ENCODE measurements around the gene CXCR4. TPM values are rescaled to one million over a fixed set of nuclear protein-coding genes. Genes with fewer than 3 reads are reported as not detected.

CXCR4 gene
- total and polyA plus RNA-seq, 12 donors, result 21.9 to 344 (median 78.6) TPM

- DNase-seq, result no peak
- no peak overlapping the region for H3K27ac ChIP-seq
- H3K4me3 ChIP-seq, result no peak overlapping the region
- no peaks in the 10 kb centered on the region for H3K36me3 ChIP-seq (replicated peaks in 1 of 2)
- H3K9me3 ChIP-seq (replicated peaks in 1 of 3), result no peaks in the 10 kb centered on the region
- peaks cover 8 to 27% of the 10 kb centered on the region in 2 donors for H3K4me1 ChIP-seq (replicated peaks in 1 of 2)
- H3K27me3 ChIP-seq, result no peaks in the 10 kb centered on the region
- TF ChIP-seq CTCF (IDR thresholded peaks at IDR 0.05), result no peak
- intact Hi-C loops (cut with DNase I), result no loop called here
- WGBS, 4 donors, result 74 to 84% (median 80%) methylated on average over 2 of the region's 2 CpGs
Measured at GRCh38 chr2:136134126-136134525, 16.2 kb upstream of the CXCR4 start.

DNA sequence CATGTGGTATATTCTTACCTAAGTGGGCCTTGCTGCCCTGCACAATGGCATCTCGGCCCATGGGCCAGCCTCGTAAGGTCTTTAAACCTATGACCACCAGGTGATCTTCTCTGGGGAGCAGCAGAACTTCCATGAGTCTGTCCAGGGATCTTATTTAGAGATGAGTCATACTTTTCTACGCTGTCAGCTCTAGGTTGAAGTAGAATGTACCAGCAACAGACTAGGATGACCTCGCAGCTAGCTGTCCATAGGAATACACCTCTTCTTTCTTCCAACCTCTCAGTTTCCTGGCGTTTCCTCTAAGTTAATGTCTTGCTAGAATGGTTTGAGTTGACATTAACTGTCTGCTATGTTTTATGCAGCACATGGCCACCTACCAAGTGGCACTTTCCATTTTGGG lies 15.6 kb upstream of the CXCR4 start:
- Histone ChIP-seq H3K27me3 (no peaks in the 10 kb centered on the region), H3K36me3 (replicated peaks in 1 of 2) (no peaks in the 10 kb centered on the region), H3K4me3 (no peak overlapping the region), H3K4me1 (replicated peaks in 1 of 2) (peaks cover 8 to 26% of the 10 kb centered on the region in 2 donors), H3K27ac (peak overlapping the region in 1 of 5 donors; percentile 0), H3K9me3 (replicated peaks in 1 of 3) (no peaks in the 10 kb centered on the region)
- DNase-seq, result no peak
- 90 to 95% (median 93%) methylated on average over 3 to 5 of the region's 5 CpGs for WGBS, 4 donors
- no peak for TF ChIP-seq CTCF (IDR thresholded peaks at IDR 0.05)
- no peak for TF ChIP-seq POLR2A (IDR thresholded peaks at IDR 0.05)
- intact Hi-C loops (cut with DNase I), result no loop called here

DNA sequence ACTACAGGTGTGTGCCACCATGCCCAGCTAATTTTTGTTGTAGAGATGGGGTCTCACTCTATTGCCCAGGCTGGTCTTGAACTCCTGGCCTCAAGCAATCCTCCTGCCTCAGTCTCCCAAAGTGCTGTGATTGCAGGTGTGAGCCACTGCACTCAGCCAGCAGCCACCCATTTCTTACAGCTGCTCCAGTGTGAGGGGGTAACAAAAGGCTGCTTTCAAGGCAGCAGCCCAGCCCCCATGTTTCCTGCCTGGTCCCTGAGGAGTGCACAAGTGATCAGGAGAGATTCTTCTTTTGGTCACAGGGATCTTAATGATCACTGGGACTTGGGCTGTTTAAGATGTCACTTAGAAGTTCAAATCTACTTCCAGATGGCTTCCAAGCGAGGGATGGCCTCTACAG lies 15.2 kb upstream of the CXCR4 start:
- Histone ChIP-seq H3K4me3 (no peak overlapping the region), H3K9me3 (replicated peaks in 1 of 3) (no peaks in the 10 kb centered on the region), H3K36me3 (replicated peaks in 1 of 2) (no peaks in the 10 kb centered on the region), H3K27me3 (no peaks in the 10 kb centered on the region), H3K27ac (peak overlapping the region in 1 of 5 donors; percentile 0), H3K4me1 (replicated peaks in 1 of 2) (peaks cover 7 to 22% of the 10 kb centered on the region in 2 donors)
- DNase-seq, result no peak
- TF ChIP-seq POLR2A (IDR thresholded peaks at IDR 0.05) (no peak), CTCF (IDR thresholded peaks at IDR 0.05) (no peak)
- intact Hi-C loops (cut with DNase I), result no loop called here
- 82 to 100% (median 100%) methylated on average over 1 of the region's 1 CpG; no CpG with 5 or more reads in 1 of the 4 donors for WGBS, 4 donors

DNA sequence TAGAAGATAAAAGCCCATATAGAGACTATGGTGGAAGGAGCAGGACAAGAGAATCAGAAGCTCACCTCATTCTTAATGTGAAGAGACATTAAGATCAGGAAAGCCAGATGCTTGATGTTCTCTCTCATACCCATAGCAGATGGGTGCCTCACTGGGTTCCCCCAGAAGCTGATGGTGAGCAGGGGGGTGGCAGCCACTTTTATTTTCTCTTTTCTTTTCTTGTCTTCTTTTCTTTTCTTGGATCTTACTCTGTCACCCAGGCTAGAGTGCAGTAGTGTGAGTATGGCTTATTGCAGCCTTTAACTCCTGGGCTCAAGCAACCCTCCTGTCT lies 14.8 kb upstream of the CXCR4 start:
- intact Hi-C loops (cut with DNase I), result no loop called here
- no peak overlapping the region for H3K4me3 ChIP-seq
- TF ChIP-seq CTCF (IDR thresholded peaks at IDR 0.05) (no peak), POLR2A (IDR thresholded peaks at IDR 0.05) (no peak)

More for the DNA sequence above, 14.8 kb upstream of the CXCR4 start:
- no peaks in the 10 kb centered on the region for H3K27me3 ChIP-seq
- DNase-seq, result no peak
- no peaks in the 10 kb centered on the region for H3K9me3 ChIP-seq (replicated peaks in 1 of 3)
- H3K36me3 ChIP-seq (replicated peaks in 1 of 2), result no peaks in the 10 kb centered on the region
- H3K27ac ChIP-seq, result no peak overlapping the region
- H3K4me1 ChIP-seq (replicated peaks in 1 of 2), result peaks cover 3 to 18% of the 10 kb centered on the region in 2 donors
